ENCODE results near the gene SYNDIG1.

GRCh38 chr20:24660651-24661050 is 191.2 kb downstream of the SYNDIG1 start:
- TF ChIP-seq BHLHE40 (IDR thresholded peaks at IDR 0.05; ENCODE audit: borderline replicate concordance) (no peak), FOXK2 (IDR thresholded peaks at IDR 0.05) (no peak), LEF1 (IDR thresholded peaks at IDR 0.05; ENCODE audit: borderline replicate concordance) (no peak), ARNT (IDR thresholded peaks at IDR 0.05) (no peak), FOXM1 (IDR thresholded peaks at IDR 0.05; ENCODE audit: borderline replicate concordance) (no peak)
